ENCODE results near the gene AGER. TPM values are rescaled to one million over a fixed set of nuclear protein-coding genes. Genes with fewer than 3 reads are reported as not detected.

The AGER gene
- total RNA-seq, 2 donors from 2014 or later = 29.8 to 35.2 TPM

GRCh38 chr6:32218167-32218566, 34.1 kb upstream of the AGER start:
- 80 to 97% methylated on average over 3 to 7 of the region's 7 CpGs for WGBS, 2 experiments (ENCODE audit: insufficient coverage in 1 of 2, insufficient read length in 1 of 2)
- no peak overlapping the region for H3K27ac ChIP-seq (ENCODE audit: low read depth, low read length)
- H3K9ac ChIP-seq (ENCODE audit: extremely low read depth, low read length, poor library complexity, severe bottlenecking) = no peak overlapping the region
- Mint-ChIP-seq H3K27me3 (ENCODE audit: insufficient read depth) (peaks cover 79% of the 10 kb centered on the region), H3K4me1 (no peaks in the 10 kb centered on the region), H3K36me3 (ENCODE audit: low read depth) (no peaks in the 10 kb centered on the region), H3K9me3 (no peaks in the 10 kb centered on the region), H3K4me3 (no peak overlapping the region), H3K27ac (no peak overlapping the region)
- no peak for TF ChIP-seq CTCF (conservative IDR thresholded peaks at IDR 0.05)
- H3K4me1 ChIP-seq (ENCODE audit: control insufficient read depth, insufficient read depth, low read length) = no peaks in the 10 kb centered on the region
- H3K4me3 ChIP-seq (ENCODE audit: low read length) = no peak overlapping the region
- DNase-seq = no peak
- no peaks in the 10 kb centered on the region for H3K36me3 ChIP-seq (ENCODE audit: control insufficient read depth, insufficient read depth, low read length)
- no peaks in the 10 kb centered on the region for H3K9me3 ChIP-seq (ENCODE audit: control insufficient read depth, low read length)
- peaks cover 13% of the 10 kb centered on the region for H3K27me3 ChIP-seq (ENCODE audit: control insufficient read depth, insufficient read depth, low read length, poor library complexity, severe bottlenecking)

- DNase-seq = no peak
- Mint-ChIP-seq H3K27me3 (ENCODE audit: insufficient read depth) (peaks cover 77% of the 10 kb centered on the region), H3K27ac (no peak overlapping the region), H3K9me3 (no peaks in the 10 kb centered on the region), H3K4me1 (no peaks in the 10 kb centered on the region), H3K4me3 (no peak overlapping the region), H3K36me3 (ENCODE audit: low read depth) (no peaks in the 10 kb centered on the region)
- H3K9ac ChIP-seq (ENCODE audit: extremely low read depth, low read length, poor library complexity, severe bottlenecking) = no peak overlapping the region
- H3K27ac ChIP-seq (ENCODE audit: low read depth, low read length) = no peak overlapping the region
- peaks cover 13% of the 10 kb centered on the region for H3K27me3 ChIP-seq (ENCODE audit: control insufficient read depth, insufficient read depth, low read length, poor library complexity, severe bottlenecking)
- no peaks in the 10 kb centered on the region for H3K9me3 ChIP-seq (ENCODE audit: control insufficient read depth, low read length)
- no peak for TF ChIP-seq CTCF (conservative IDR thresholded peaks at IDR 0.05)
- H3K4me1 ChIP-seq (ENCODE audit: control insufficient read depth, insufficient read depth, low read length) = no peaks in the 10 kb centered on the region
- 90 to 91% methylated on average over 6 to 11 of the region's 11 CpGs for WGBS, 2 experiments (ENCODE audit: insufficient coverage in 1 of 2, insufficient read length in 1 of 2)
- H3K4me3 ChIP-seq (ENCODE audit: low read length) = no peak overlapping the region
- H3K36me3 ChIP-seq (ENCODE audit: control insufficient read depth, insufficient read depth, low read length) = no peaks in the 10 kb centered on the region
These were observed 32.9 kb upstream of the AGER start for GRCh38 chr6:32216998-32217397.

- no peak for TF ChIP-seq CTCF (conservative IDR thresholded peaks at IDR 0.05)
- H3K9me3 ChIP-seq (ENCODE audit: control insufficient read depth, low read length) = no peaks in the 10 kb centered on the region
- no peak overlapping the region for H3K4me3 Mint-ChIP-seq
- no peaks in the 10 kb centered on the region for H3K36me3 Mint-ChIP-seq (ENCODE audit: low read depth)
- H3K9me3 Mint-ChIP-seq = no peaks in the 10 kb centered on the region
- no peak overlapping the region for H3K9ac ChIP-seq (ENCODE audit: extremely low read depth, low read length, poor library complexity, severe bottlenecking)
- H3K27ac Mint-ChIP-seq = no peak overlapping the region
- no peak for DNase-seq
- WGBS, 2 experiments (ENCODE audit: insufficient coverage in 1 of 2, insufficient read length in 1 of 2) = 88 to 92% methylated on average over 10 of the region's 10 CpGs
- no peak overlapping the region for H3K4me3 ChIP-seq (ENCODE audit: low read length)
- no peaks in the 10 kb centered on the region for H3K4me1 ChIP-seq (ENCODE audit: control insufficient read depth, insufficient read depth, low read length)
- H3K27me3 ChIP-seq (ENCODE audit: control insufficient read depth, insufficient read depth, low read length, poor library complexity, severe bottlenecking) = peaks cover 13% of the 10 kb centered on the region
- H3K36me3 ChIP-seq (ENCODE audit: control insufficient read depth, insufficient read depth, low read length) = no peaks in the 10 kb centered on the region
- H3K27me3 Mint-ChIP-seq (ENCODE audit: insufficient read depth) = peaks cover 72% of the 10 kb centered on the region
- no peak overlapping the region for H3K27ac ChIP-seq (ENCODE audit: low read depth, low read length)
- no peaks in the 10 kb centered on the region for H3K4me1 Mint-ChIP-seq
These were observed 32.2 kb upstream of the AGER start for GRCh38 chr6:32216285-32216684.

All from endodermal cell (in vitro differentiated cells).